Medulla oblongata (tissue), 1 donor: ENCODE measurements around the gene IRX3.
"Not testable (repeated sequence)": the region's sequence is repeated elsewhere in the genome, so short reads cannot be mapped to it uniquely, and the experiment has no call there.

Source experiments
- DNase-seq: peaks from one replicate; pipeline ENCODE4 v3.0.0-alpha.2; 2015; ENCODE audit errors: extremely low spot score

IRX3 gene

DNA sequence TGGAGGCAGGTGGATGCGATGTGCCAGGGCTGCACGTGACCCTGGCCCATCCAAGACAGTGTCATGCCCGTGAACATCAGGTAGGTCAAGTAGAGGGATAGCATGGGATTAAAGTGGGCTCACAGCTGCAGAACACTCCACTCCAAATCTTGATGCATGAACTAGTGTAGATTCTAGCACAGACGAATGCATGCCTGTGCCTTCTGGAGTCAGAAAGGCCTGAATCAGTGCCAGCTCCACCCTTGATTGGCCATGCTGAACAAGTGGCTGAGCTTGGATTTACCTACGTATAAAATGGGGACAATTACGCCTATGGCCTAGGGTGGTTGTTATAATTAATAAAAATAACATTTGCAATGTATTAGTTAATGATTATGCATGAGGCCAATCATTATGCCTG, 10.6 kb downstream of the IRX3 start:
- no peak for DNase-seq

DNA sequence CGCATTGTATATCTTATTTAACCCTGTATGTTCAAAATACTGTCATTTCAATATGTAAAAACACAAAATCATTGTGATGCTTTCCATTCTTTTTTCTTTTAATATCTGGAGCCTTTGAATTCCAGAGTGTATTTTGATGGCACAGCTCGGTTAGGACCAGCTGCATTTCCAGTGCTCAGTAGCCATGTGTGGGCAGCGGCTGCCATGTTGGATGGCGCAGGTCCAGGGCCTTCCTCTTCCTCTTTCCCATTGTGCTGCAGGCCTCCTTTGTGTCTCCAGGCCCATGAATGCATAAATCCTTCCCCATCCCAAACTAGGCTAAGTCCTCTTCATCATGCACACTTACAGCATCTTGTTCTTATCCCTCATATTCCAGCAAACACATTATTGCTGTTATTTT, 13.0 kb downstream of the IRX3 start:
- DNase-seq, result no peak

DNA sequence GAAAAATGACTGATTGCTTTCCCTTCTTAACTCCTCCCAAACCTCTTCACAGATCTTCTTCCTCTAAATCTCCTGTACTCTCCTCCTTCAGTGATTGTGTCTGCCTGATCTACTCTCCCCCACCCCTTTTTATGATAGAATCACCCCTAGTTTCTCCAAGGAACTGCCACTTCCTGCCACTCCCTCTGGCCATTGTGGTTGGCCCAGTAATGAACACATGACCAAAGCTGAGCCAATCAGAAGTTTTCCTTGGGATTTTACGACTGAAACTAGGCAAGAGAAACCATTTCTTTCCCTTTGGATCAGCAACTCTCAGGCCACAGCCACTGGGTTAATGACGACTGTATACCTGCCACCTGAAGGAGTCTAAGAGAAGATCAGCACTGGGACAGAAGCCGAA, 15.9 kb downstream of the IRX3 start:
- no peak for DNase-seq

DNA sequence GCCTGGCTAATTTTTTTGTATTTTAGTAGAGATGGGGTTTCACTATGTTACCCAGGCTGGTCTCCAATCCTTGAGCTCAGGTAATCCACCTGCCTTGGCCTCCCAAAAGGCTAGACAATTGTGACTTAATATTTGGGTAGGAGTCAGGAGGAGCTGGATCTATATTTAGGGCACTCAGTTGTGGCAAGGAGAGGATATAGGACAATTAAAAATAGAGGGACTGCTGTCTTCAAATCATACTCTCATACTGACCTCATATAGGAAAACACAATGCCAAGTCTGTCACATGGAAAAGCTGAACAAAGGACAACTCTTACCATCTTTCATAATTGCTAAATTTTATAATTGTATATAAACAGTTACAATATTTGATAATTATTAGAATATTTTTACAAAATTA, 17.1 kb downstream of the IRX3 start:
- no peak for DNase-seq

DNA sequence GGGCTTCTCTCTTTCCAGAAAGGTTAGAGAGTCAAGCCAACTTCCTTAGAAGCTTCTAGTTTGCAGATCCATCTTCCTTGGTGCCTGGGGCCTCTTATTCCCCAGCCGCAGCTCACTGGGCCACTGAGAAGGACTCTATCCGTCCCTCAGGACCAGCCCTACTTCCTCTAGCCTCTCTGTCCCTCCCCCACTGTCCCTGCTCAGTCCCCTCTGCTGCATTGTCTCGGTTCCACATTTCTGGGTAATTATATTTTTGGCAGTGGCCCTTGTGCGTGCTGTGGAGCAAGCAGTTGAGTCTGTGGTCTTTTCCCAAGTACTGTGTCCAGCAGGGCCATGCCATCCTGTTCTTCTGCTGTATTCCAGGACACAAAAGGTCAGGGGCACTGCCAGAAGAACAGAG, 17.8 kb downstream of the IRX3 start:
- DNase-seq, result no peak

DNA sequence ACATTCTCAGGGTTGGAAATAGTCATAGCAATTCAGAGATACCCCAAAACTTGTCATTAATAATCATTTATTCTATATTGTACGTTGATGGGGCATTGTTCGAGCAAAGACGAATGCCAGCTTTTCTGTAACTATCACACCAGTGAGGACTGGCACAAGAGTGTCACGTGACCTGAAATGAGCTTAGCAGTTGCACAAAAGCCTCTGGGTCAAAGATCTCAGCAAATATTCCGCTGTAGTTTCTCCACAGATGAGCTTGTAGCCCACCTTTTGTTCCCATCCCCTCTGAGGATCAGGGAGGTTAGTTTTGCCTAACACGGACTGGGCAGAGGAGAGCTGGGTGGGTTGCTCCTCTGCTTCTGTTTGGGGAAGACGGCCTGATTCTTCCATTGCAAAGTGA, 18.2 kb downstream of the IRX3 start:
- DNase-seq, result no peak

DNA sequence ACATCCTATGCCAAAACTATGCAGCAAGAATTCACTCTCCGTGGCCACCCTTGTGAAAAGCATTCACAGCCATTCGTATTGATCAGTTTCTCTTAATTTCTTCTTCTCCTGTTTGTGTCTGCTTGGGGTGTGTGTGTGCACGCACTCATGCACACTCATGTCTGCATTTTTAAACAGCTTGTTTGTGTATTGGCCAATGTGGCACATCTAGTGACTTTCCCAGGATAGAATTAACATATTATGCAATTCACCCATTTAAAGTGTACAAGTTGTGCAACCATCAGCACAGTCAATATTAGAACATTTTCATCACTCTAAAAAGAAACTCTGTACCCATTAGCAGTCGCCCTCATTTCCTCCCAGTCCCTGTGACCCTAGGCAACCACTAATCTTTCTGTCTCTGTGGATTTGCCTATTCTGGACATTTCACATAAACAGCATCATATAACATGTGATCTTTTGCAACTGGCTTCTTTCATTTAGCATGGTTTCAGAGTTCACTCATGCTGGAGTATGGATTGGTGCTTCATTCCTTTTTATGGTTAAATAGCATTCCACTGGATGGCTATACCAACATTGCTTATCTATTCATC, 20.1 kb downstream of the IRX3 start:
- no peak for DNase-seq

DNA sequence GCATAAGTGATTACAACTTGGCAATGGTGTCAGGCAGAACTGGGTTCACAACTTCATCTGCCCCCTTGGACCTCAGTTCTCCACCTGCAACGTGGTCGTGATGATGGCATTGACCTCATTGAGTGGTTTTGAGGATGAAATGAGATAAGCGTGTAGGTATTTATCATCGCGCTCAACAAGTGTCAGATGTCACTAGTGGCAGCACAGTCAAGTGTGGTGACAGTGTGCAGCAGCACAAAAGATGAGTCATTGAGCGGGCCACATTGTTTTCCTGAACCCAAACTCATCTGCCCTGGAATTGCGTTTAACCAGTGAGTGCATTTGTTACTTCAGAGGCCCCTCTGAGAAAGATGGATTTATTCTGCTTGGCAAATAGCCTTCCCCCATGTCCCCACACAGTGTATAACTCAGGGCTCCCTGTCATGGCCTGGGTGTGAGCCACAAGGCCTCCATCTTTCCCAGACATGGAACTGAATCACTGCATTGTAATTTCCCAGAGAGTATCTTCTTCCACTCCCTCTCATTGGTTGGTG, 20.9 kb downstream of the IRX3 start:
- no peak for DNase-seq

DNA sequence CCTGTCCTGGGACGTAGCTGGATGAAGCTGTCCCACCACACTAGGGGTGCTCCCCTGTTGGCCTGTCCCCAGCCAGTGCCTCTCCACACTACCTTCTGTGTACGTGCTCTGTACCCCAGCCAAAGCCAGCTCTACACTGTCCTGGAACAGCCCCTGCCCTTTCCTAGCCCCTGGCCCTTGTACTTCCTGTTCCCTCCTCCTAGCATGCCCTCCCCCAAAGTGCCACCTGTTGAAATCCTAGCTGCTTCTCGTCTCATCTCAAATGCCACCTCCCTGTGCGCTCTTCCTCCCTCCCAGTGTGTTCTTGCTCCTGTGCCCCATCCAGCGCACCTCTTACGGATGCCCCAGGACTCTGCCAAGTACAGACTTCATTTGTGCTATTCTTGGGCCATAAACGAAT, 33.5 kb downstream of the IRX3 start:
- DNase-seq, result no peak

DNA sequence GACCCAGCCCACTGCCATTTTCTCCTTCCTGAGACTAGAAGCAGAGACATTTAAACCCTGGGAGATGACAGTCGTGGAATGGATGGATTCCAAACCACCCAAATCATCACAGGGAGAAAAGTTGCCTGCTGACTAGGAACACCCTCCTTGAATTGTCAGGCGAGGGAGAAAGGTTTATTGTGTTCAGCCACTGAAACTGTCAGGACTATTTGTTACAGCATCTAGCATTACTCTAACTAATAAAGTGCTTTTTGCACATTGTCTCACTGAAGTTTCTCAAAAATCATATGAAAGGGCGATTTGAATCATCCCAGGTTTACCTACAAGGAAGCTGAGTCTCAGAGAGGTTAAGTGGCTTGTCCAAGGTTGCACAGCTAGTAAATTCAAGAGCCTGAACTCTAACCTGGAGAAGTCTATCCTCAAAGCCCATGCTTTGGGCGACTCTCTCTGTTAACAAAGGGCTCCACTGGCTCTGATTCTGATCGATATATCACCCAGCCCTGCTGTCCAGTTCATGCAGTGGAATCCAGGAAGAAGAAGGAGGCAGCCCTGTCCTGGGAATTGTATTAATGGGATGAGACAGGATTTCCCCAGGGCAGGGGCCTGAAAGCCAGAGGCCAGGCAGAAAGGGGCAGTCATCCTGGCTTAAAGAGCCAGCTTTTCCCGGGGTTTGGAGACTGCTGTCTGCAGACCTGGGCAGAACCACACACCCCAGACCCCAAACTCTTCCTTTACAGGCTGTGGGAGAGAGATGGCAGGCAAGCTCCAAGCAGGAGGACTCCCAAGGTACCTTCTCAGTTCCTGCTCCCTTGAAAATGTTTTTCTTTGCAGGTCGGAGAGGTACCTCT, 37.5 kb downstream of the IRX3 start:
- no peak for DNase-seq

DNA sequence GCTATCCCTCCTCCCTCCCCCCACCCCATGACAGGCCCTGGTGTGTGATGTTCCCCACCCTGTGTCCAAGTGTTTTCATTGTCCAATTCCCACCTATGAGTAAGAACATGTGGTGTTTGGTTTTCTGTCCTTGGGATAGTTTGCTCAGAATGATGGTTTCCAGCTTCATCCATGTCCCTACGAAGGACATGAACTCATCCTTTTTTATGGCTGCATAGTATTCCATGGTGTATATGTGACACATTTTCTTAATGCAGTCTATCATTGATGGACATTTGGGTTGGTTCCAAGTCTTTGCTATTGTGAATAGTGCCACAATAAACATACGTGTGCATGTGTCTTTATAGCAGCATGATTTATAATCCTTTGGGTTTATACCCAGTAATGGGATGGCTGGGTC, 38.9 kb downstream of the IRX3 start:
- DNase-seq, result not testable (repeated sequence)

DNA sequence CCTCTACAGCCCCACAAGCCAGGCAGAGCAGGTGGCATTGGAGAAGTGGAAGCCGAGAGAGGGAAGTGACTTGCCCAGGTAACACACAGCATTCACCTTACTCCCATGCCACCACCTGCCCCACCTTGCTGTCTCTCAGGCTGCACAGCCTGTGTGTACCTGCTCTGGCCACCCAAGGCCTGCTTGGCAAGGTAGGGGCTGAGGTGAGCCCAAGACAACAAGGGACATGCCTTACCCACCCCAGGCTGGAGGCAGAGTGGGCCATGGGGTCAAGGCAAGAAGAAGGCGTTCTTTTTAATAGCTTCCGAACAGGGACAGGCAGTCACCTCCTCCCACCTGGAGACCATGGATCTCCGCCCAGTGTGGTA, 40.1 kb downstream of the IRX3 start:
- no peak for DNase-seq

DNA sequence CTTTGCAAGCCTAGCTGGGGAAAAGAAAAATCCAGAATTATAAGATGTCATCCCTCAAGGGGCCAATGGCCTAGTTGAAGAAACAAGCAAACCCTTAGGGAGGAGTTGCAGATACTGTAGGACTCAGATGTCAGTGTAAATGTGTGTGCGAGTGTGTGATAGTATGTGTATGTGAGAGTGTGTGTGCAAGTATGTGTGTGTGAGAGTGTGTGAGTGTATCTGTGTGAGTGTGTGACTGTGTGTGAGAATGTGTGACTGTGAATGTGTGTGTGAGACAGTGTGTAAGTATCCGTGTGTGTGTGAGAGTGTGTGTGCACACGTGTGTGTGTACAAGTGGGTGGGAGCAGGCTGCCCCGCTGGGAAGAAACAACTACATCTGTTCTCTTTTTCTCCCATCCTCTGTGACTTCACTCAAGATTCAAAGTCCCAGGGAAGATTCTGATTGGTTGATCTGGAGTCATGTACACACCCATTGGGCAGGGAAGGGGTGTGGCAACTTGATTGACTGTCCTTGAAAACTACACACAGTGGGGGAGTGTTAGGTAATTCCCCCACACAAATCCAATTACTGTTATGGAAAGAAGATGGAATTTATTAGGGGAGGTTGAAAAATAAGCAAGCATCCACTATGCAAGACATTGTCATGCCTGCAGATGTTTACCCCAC, 40.7 kb downstream of the IRX3 start:
- DNase-seq, result no peak

DNA sequence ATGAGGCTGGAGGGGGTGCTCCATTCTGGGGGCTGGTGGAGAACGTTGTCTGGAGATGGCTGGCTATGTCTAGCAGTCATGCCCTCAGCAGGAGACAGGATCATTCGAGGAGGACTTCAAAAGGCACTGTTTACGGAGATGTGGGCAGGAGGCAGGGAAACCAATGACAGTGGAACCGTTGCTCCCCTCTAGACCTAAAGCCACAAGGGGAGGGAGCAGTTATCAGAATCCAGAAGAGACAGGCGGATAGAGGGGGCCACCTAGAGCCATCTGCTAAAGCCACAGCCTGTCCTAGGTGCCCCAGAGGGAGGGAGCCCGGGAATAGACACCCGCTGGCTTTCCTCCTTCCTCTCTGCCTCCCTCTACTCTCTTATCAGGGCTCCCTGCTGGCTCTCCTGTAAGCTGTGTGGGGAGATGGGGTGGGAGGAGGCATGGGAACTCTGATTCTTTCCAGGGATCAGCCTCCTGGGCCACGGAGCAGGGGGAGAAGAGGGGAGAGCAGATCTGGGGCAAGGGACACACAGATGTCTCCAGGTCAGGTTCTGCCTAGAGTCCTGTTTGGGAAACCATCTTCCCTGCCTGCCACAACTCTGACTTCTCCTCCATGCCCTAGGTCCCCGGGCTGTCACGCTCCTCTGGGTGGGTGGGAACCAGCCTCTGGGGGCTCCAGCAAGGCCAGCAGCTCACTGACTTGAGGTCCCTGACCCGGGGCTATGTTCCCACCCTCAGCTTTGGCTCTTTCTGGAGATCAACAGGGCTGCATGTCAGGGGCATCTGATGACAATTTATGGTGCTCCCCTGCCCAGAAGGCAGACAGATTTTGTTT, 42.3 kb downstream of the IRX3 start:
- DNase-seq, result no peak

DNA sequence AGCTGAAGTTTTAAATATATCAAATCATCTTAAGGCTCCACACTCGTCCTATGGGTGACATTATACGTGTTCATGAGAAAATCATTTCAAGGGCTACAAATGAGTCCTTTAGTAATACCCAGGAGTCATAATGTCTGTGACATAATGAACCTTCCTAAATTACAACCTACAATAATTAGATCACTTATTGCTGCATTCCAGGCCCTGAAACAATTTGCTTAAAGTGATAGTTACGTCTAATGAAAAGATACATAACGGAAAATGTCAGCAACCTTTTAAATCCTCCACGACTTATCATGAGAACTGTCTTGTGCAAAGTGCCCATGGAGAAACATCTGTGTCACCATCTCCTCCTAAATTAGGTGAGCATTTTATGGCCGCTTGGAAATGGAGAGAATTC, 43.4 kb downstream of the IRX3 start:
- DNase-seq, result no peak

DNA sequence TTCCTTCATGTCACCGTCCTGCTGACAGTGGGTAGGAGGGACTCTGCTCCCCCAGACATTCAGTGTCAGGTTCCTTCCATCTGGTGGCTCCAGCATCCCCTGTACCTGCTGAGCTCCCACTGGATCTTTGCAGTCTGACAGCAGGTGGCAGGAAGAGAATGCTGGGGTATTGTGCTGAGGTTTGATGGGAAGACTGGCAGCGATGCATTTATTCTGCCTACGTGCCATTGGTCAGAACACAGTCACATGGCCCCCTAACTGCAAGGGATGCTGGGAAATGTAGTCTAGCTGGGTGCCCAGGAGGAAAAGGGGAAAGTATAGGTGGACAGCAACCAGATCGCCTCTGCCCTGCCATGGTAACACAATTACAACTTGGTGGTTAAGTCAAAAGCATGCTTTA, 44.4 kb downstream of the IRX3 start:
- DNase-seq, result no peak

DNA sequence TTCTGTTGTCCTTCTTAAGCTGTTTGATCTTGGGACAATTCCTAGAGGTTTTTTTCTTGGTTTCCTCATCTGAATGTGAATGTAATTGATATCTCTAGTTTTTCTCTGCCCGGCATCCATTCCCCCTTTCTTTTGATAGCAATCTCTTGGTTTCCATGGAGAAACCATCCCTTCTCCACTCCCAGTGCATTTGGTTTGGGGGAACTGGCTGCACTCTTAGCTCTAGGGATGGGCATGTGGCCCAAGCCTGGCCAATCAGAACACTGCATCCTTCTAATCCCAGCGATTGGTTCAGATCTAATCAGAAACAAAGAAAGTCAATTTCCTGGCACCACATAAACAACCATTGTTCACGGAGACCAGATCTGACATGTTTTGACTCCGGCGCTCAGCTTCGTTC, 45.1 kb downstream of the IRX3 start:
- DNase-seq, result no peak

DNA sequence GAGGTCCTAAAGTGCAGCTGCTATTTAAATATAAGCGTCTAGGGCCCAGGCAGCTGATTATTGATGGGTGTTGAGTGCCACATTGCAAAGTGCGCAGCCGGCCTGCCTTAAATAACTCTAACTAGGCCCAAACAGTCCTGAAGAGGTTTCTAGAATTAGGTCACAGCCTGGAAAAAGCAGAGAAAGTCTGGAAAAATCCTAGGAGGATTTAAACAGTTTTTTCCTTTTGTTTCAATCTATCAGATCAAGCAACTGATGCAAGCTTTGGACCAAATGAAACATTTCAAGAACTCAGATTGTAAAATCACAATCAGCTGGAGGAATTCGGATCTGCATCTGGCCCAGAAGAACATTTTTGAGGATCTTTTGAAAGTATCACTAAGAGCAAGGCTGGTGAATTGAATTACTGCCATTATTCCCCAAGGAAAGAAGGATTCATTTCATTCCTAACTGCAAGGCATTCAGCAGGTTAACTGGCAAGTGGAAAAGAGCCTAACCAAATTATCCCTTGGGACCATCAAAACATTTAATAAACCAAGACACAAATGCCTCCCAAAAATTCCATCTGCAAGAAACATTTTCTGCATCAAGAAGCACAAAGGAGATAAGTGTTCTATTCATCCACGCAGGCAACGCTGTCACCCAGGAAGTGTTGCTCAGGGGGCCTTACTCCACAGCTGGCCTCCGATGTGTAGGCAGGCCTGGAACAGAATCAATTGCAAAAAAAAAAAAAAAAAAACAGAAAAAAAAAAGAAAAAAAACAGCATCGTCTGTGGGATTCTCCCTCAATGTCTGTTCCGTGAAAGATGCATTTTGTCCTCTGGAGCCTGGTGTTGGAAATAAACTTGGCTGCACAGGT, 46.1 kb downstream of the IRX3 start:
- DNase-seq, result no peak

DNA sequence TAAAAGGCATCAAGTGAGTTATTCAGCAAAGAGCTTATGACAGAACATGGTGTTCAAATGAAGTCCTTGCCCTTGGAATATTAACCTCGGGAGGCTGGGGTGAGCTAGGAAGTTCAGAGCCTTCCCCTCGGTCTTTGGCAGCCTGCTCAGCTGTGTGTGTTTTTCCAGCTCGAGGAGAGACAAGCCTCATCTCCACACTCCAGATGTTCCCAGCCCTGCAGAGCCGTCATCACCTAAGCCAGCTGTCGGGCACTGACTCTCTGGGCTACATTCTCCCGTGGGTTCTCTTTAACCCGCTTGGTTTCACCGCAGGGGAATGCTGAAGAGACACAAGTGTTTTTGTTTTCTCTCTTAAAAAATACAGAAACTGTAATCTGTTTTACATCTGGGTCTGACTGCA, 47.1 kb downstream of the IRX3 start:
- DNase-seq, result no peak

DNA sequence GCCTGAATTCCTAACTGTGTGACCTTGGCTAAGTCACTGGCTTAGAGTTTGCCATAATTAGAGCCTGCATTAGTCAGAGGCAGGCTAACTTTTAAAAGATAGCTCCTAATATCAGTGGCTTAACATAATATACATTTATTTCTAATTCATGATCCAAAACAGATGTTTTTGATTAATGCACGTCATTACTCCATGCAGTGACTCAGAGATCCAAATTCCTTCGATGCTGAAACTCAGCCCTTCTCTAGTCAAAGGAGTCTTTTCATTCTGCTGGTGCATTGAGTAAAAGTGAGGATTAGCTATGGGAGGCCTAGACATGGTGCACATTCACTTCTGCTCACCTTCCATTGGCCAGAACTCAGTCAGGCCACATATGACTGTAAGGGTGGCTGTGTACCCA, 49.8 kb downstream of the IRX3 start:
- DNase-seq, result no peak

DNA sequence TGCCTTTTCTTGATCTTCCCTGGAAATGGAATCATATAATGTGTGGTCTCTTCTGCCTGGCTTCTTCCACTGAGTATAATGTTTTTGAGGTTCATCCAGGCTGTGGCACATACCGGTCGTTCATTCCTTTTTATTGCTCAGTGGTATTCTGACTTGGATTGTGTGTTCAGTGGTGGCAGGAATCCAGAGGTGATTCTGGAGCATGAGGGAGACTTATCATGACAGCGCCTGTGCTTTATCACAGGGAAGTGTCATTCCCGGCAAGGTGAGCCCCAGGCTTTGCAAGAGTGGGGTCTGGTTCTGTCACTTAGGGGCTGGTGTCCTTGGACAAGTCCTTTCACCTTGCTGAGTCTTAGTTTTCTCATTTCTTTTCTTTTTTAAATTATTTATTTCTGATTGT, 53.0 kb downstream of the IRX3 start:
- no peak for DNase-seq
